Activated CD4-positive, alpha-beta T cell treated with anti-CD3 and anti-CD28 coated beads, Interleukin-2, amount 50 U/mL, for 1 hour (primary cell): ENCODE data around the gene HARS1.
"Not testable (repeated sequence)": the region's sequence is repeated elsewhere in the genome, so short reads cannot be mapped to it uniquely, and the experiment has no call there.

Experiments used
- DNase-seq: peaks from one replicate; pipeline ENCODE4 v3.0.0-alpha.2; 2020

HARS1 gene

GRCh38 chr5:140674629-140675028, 16.5 kb downstream of the HARS1 start:
- no peak for DNase-seq

DNA sequence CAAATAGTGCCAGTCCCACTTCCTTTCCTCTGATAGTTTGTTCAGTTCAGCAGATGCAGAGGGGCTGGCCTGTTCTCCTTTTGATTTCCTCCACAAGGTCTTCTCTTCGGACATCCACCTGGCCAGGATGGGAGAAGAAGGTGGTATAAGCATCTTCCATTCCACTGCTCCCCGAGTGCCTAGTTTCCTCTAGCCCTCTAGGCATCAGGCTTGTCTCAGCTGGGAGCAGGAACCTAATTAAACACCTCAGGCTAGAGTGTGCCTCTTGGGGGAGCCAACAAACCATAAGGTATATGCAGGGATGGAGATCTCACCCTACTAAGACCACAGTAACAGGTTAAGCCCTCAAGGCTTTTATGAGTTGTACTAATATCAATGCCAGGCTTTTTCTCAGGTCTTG, 17.0 kb downstream of the HARS1 start:
- DNase-seq, result no peak

GRCh38 chr5:140673187-140673976, 17.8 kb downstream of the HARS1 start, which contains the start of gene DND1:
TSS of gene DND1 (minus strand) at chr5:140673576. CDS start at chr5:140673542, 34 bp downstream.
- DNase-seq, result no peak

DNA sequence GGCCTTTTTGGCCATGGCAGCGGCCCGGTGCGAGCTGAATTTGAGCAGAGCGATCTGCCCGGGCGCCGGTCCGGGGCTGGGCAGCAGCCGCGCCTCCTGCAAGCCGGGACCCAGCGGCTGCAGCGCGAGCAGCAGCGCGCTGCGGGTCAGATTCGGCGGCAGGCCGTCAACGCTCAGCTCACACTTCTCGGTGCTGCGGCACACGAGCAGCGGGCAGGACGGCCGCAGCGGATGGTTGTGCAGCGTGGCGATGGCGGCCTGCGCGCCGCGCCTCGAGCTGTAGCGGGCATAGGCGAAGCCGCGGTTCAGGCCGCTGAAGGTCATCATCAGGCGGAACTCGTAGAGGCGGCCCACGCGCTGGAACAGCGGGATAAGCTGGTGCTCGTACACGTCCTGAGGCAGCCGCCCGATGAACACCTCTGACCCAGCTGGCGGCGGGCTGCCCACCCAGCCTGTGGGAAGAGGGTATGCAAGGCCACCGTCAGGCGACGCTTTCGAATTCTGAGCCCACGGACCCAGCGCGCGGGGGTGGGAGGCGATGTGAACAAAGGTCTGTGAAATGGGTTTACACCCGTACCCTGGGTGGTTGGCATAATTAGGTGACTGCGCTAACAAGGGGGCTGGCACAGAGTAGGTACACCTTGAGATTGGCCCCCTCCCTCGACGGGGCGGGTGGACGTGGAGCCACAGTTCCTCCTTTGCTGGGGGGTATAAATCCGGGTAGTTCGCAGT, 18.5 kb downstream of the HARS1 start:
- DNase-seq, result no peak

GRCh38 chr5:140671472-140672125, 19.6 kb downstream of the HARS1 start:
- no peak for DNase-seq

GRCh38 chr5:140671035-140671434, 20.1 kb downstream of the HARS1 start:
- DNase-seq, result not testable (repeated sequence)

DNA sequence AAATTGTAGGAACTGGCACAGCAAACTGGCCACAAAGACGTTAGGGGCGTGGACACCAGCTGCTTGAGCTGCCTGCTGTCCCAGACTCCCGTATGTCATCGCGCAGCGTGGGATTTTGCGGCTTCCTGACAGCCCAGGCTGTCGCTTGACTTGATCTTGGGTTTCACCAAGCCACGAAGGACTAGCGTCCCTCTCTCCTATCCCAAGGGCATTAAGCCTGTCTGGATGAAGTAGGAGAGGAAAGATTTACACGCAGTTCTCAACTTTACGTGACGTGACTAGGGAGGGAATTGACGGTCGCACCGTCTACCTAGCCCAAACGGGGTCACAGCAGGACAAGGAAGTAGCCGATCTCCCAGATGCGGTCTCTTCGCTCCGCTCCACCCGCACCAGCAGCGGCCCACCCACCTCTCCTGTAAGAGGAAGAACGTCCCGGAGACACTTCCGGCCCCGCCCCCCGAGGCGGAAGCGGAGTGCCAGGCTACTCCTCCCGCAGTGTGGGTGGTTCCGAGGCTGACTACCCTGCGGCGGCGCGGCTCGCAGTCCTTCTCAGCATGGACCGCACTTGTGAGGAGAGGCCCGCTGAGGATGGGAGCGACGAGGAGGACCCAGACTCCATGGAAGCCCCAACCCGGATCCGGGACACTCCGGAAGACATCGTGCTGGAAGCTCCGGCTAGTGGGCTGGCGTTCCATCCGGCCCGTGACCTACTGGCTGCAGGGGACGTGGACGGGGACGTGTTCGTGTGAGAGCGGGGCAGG, 26.6 kb downstream of the HARS1 start, which contains the start of gene WDR55:
WDR55 (plus strand) TSS at position 546 of the 761 bp plus-strand sequence; CDS start at position 555, 9 bp downstream.
- peak; percentile 95 for DNase-seq

GRCh38 chr5:140664030-140664358, 27.2 kb downstream of the HARS1 start:
- DNase-seq, result no peak

DNA sequence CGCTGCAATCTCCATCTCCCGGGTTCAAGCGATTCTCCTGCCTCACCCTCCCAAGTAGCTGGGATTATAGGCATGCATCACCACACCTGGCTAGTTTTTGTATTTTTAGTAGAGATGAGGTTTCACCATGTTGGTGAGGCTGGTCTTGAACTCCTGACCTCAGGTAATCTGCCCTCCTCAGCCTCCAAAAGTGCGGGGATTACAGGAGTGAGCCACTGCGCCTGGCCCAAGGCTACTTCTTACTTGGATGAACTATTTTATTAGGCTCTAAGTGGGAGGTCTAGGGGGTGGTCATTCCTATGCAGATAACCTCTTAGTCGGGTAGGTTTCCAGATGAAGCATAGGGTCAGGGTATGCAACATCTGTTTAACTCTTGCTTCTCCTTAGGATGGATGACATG, 30.8 kb downstream of the HARS1 start:
- not testable (repeated sequence) for DNase-seq

DNA sequence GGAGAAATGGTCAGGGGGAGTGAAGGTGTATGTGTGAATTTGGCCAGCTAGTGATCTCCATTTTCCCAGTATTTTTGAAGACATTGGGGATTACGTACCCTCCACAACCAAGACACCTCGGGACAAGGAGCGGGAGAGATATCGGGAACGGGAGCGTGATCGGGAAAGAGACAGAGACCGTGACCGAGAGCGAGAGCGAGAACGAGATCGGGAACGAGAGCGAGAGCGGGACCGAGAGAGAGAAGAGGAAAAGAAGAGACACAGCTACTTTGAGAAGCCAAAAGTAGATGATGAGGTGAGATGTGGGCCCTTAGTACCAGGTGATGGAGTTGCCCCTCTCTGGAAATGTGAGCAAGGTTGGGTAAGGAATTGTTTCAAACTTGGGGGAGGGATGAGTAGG, 32.3 kb downstream of the HARS1 start:
- DNase-seq, result no peak

DNA sequence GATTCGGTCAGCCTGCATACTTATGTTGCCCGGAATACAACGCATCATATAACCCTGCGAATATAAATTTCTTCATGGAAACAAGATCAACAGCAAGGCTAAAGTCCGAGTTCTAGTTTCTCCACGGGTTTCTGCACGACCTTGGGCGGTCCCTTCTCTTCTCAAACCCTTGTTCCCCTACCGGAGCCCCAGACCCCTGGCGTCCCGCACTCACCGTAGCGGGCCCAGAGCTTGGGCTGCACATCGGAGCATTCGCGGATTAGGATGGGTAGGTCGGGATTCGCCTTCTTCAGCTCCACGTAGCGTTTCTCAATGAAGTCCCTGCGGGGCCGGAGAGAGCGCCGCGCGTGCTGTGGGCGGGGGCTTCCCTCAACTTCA, 44.1 kb downstream of the HARS1 start:
- DNase-seq, result no peak

- no peak for DNase-seq
Observed at GRCh38 chr5:140642718-140643117, 48.5 kb downstream of the HARS1 start.

GRCh38 chr5:140641716-140642115, 49.5 kb downstream of the HARS1 start:
- no peak for DNase-seq

GRCh38 chr5:140639148-140639981, 51.8 kb downstream of the HARS1 start, which contains the start of gene TMCO6:
TSS of gene TMCO6 (plus strand) at chr5:140639451. CDS start at chr5:140639528, 77 bp downstream.
- DNase-seq, result peak; percentile 98

- not testable (repeated sequence) for DNase-seq
Observed at GRCh38 chr5:140638898-140639147, 52.3 kb downstream of the HARS1 start.

- DNase-seq, result no peak
Observed at GRCh38 chr5:140637371-140638100, 53.6 kb downstream of the HARS1 start.

DNA sequence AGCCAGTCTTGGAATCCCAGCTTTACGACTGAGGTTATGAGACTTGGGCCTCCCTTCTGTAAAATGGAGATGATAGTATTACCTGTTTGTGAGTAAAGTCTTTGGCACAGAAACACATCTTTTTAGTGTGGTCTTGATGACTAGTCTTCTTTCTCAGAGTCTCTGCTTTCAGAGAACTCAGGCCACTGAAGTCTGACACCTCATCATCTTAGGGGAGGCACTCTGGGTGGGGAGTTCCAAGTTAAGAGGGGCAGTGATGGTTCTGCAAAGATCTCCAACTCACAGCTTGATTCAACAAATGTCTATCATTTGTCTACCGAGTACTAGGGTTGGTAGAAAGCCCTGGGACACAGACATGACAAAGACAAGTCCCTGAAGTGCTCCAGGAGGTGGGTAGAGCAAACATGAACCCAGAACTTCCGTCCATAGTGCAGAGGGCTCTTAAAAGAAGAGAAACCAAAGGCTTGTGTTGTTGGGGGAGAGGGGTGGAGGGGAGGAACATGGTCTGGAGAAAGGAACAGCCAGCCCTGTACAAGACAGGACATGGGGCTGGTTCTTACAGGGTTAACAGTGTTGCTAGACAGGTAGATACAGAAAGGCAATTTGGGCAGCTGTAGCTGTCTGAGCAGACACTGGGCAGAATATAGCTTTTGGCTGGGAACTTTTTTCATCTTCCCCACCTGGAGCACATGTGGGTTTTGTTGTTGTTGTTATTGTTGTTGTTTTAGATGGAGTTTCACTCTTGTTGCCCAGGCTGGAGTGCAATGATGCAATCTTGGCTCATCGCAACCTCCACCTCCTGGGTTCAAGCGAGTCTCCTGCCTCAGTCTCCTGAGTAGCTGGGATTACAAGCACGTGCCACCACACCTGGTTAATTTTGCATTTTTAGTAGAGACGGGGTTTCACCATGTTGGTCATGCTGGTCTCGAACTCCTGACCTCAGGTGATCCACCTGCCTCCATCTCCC, 55.6 kb downstream of the HARS1 start:
- DNase-seq, result no peak

GRCh38 chr5:140634103-140634502, 57.1 kb downstream of the HARS1 start:
- DNase-seq, result no peak

DNA sequence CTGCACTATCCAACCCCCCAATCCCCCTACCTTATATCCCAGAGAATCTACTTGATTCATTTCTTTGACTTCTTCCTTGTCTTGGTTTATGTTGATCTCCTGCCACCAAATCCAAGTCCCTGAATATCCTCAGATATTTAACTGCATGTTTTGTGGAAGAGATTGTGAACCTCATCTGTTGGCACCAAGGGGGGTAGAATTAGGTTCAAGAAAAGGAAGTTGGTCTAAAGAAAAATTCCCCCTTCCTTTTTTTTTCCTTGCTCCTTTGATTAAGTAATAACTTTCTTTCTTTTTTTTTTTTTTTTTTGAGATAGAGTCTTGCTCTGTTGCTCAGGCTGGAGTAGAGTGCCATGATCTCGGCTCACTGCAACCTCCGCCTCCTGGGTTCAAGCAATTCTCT, 57.7 kb downstream of the HARS1 start:
- no peak for DNase-seq

DNA sequence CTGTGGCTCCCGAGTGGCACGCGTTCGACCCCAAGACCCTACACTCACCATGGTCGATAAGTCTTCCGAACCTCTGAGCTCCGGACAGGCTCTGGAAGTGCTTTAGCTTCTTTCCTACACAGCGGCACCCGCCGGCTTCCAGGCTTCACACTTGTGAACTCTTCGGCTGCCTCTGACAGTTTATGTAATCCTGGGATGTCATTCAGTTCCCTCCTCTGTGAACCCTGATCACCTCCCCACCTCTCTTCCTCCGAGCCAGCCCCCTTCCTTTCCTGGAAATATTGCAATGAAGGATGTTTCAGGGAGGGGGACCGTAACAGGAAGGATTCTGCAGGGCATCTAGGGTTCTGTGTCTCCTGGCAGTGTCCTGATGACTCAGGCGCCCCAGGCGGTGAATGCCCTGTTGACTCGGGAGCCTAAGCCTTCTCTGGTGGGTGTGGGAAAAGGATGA, 58.1 kb downstream of the HARS1 start, which contains the start of gene CD14:
CD14 (minus strand) TSS at position 155 of the 451 bp plus-strand sequence; CDS start at position 51, 104 bp downstream.
- DNase-seq, result no peak
